HG02623 (cell line): ENCODE measurements around the gene PARP16.

Source experiments
- ATAC-seq: cut with Tn5 transposase; IDR thresholded peaks from one replicate; pipeline ENCODE4 v1.9.1; 2021; ENCODE audit warnings: moderate library complexity; ENCODE audit not compliant: unreplicated experiment

The PARP16 gene, protein sequence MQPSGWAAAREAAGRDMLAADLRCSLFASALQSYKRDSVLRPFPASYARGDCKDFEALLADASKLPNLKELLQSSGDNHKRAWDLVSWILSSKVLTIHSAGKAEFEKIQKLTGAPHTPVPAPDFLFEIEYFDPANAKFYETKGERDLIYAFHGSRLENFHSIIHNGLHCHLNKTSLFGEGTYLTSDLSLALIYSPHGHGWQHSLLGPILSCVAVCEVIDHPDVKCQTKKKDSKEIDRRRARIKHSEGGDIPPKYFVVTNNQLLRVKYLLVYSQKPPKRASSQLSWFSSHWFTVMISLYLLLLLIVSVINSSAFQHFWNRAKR

DNA sequence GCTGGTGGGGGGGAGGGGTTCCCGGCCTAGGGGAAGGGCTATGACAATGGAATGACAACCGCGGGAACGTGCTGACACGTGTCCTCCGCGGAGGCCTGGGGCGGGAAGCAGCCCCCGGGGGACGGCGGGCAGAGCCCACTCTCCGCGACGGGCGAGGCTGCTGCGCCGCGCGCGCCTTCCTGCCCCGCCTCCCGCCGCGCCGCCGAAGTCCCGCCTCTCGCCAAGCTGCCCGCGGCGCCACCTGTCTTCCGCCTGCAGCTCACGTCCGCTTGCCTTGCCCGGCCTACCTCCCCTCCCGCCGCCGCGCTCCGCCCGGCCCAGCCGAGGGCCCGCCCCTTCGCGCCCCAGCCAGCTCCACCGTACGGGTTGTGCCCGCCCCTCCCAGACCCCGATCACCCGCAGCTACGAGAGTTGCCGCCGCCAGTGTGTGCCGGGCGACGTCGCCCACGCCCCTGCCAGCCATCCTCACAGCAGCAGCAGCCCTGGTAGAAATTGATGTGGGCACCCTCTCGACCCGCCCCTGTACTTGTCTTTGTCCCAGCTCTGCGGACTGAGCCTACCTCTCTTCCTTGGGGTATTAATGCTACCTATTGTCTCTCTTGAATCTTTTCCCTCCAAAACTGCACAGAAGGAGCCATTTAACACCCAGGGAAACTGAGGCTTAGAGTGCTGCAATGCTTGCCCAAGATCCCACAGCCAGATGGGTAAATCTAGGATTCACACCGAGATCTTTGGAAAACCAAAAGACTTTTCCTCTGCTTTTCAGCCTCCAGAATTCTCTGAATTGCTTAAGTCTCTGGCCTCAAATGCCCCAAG is at the start of gene PARP16:
Gene PARP16 (minus strand): TSS at position 180 of the 816 bp plus-strand sequence. CDS start 457 bp downstream, outside the sequence.
- peak; percentile 87 for ATAC-seq

DNA sequence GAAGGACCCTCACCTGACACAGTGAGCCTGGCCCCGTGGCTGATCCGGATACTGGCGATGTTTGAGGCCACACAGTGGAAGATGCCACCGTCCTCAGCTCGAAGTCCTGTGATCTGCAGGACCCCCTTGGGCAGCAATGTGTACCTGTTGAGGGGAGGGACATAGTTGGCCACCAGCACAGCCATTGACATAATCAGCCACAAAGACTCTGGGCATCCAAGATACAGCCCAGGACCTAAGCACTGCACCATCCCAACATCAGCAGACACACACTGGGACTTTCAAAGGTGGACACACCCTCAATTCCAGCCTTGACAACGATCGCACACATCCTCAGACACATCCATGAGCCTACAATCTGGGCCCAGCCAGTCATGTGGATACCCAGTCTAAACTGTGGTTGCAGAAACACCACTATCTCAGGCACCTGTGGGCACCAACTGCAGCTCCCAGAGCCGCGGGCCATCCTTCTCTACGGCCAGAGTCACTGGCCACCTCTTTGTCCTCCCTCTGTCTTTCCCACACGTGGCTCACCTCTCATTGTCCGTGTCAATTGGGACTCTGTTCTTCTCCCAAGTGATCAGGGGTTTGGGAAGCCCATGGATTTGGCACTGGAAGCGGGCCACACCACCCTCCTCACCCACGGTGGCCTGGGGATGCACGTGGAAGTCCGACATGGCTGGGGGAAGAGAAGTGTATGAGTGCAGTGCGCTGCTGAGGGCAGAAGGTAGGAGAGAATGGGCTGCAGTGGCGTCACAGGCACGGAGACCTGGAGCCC is 48.8 kb upstream of the PARP16 start:
- ATAC-seq: no peak

DNA sequence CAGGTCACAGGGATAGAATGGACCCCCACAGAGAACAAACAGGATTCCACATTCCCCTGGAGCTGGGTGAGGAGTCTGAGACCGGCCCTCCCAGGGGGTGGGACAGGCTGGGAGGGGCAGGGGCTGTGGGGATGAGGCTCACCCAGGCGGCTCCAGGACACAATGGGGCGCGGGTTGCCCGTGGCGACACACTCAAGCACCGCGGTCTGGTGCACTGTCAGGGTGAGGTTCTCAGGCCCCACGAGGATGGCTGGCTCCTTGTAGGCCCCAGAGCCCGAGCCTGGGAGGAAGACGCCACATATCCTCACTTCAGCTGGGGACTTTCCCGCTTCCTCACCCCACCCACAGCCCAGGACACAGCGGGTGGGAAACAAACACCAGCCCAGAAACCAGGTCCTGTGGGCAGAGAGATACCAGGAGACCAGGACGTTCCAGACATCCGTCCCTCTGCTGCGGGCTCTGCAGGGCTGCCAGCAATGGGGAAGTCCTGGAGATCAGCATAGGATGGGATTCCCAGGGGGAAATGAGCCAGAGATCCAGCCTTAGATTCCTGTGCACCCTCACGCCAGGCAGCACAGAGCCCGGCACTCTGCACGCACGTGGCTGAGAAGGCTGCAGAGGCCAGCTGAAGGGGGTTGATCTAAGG is 48.0 kb upstream of the PARP16 start:
- ATAC-seq: no peak

DNA sequence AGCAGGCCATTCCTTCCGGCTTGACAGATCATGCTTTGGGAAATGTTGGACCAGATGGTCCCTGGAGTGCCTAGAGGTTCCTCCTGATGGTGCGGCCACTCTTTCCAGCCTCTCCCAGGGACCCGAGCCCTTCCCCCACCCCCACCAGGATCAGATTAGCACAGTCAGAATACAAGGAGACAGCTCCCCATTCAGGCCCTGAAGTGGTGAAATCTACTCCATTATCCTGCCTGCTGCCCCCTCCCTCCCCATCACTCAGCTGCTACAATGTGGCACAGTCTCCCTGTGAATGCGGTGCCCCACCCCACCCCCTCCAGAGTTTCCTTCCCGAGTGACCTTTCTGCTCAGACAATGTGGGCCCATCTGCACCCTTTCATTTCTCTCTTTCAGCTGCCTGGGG is 47.2 kb upstream of the PARP16 start:
- no peak for ATAC-seq

DNA sequence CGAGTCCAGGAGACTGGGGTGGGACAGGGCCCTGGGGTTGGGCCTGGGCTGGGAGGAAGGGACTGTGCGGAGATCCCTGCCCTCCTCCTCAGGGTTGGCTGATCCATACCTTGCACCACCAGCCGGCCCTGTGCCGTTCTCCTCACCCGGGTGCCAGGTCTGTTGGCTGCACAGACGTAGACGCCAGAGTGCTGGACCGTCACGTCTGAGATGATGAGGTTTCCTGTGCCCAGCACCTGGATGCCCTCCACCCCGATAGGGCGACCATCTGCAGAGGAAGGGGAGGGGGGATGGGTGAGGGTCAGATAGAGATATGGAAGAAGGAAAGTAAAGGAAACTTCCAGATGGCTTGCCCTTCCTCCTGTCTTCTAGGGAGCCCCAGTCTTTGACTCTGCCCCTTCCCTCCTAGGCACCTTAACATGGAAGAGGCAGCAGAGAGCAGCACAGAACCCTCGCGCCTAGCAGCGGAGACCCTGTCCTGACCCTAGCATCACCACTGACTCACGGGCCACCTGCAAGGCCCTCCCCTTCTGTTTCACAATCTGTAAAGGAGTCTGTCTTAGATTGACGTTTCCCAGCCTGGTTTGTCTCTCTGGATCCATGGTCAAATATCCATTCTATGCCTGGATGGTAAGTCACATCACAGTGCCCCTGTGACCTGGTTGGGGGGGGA is 46.6 kb upstream of the PARP16 start:
- ATAC-seq: no peak

DNA sequence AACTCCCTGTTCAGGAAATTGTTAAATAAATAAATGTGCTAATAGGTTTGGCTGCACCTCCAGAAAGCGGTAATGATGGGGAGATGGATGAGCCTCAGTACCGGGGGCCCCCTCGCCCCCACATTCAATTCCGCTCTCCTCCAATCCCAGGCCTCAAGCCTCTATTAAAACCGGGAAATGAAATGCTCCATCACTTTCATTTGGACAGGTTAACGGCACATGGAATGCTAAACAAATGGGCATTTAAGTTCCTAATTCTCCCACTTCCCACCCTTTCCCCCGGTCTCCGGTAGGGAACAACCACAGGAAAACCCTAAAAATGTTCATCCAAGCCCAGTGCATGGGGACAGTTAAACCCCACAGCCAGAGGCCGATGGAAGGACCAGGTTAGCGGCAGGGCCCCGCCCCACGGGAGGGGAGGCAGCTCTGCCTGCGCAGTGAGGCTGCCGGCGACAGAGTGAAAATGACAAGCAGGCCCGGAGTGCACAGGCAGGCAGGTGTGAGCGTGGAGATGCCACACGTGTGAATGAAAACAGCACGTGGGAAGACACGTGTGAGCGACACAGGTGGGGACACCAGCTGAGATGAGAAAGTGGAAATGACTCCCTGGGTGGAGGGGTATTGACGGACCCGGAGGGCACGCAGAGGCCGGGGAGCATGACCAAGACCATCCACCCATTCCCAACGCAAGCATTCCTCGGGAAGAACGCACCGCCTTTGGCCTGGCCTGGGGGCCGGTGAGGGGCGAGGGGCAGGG is 45.9 kb upstream of the PARP16 start:
- ATAC-seq: no peak

DNA sequence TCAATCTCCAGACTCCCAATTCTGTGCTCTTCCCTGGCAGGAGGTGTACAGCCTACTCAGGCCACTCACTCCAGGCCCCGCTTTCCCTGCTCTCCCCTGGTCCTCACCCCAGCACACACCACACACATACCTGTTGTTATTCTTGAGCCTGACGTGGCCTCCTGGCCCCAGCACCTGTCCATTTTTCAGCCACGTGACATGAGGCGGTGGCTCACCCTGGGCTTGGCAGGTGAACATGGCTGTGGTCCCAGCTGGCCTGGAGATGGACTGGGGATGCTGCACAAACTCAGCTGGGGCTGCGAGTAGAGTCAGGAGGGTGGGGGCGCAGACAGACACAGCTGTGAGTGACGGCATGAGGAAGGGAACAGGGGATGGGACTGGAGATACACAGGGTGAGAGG is 45.1 kb upstream of the PARP16 start:
- no peak for ATAC-seq

DNA sequence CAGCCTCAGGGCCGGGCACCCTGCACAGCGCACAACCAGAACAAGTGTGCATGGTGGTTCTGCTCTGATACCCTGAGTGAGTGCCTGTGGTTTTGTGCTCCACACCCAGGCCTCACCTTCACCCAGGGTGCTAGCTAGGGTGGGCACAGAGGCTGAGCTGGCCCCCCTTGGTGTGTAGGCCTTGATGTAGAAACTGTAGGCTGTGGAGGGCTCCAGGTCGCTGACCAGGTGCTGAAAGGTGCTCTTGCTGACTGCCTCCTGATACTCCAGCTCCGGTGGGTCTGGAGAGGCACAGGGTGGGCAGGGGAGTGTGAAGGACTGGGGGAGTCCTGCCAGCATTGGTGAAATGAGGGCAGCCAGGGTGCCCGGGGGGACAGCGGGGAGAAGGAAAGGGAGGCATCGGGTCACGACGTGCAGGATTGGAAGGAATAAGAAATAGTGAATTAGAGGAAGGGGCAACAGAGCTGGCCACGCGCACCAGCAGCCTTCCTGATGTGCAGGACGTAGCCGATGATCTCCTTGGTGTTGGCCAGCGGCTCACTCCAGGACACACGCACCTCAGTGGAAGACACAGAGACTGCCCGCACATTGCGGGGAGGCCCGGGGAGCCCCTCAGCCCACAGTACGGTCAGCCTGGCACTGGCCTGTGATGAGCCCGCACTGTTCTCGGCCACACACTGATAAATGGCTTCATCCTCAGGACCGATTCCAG is 44.4 kb upstream of the PARP16 start:
- ATAC-seq: no peak

DNA sequence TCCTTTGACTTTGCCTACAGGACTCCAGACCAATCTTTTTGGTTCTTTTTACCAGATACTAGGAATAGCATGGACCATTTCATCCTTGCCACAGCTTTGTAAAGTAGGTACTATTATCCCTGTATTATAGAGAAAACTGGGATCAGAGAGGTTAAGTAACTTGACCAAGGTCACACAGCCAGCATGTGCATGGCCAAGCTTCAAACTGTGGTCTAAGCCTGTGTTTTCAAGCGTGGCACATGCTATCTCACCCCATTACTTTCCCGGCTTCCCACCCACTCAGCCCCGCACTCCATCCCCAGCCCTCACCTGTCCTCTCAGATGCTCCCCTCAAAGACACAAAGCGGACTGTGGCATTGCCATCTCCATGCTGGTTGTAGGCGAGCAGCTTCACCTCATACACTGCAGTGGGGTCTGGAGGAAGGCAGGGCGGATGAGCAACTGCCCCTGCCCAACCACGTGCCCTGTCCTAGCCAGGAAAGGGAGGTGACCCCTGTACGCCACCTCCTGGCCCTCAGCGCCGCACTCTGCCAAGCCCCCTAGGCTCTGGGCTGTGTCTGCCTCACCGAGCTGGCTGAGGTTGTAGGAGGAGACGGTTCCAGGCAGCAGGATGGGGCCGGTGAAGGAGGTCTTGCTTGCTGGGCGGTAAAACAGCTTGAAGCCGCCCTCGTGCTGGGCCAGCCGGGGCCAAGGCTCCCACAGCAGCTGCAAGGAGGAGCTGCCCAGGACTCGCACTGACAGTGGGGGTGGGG is 43.5 kb upstream of the PARP16 start:
- ATAC-seq: no peak

DNA sequence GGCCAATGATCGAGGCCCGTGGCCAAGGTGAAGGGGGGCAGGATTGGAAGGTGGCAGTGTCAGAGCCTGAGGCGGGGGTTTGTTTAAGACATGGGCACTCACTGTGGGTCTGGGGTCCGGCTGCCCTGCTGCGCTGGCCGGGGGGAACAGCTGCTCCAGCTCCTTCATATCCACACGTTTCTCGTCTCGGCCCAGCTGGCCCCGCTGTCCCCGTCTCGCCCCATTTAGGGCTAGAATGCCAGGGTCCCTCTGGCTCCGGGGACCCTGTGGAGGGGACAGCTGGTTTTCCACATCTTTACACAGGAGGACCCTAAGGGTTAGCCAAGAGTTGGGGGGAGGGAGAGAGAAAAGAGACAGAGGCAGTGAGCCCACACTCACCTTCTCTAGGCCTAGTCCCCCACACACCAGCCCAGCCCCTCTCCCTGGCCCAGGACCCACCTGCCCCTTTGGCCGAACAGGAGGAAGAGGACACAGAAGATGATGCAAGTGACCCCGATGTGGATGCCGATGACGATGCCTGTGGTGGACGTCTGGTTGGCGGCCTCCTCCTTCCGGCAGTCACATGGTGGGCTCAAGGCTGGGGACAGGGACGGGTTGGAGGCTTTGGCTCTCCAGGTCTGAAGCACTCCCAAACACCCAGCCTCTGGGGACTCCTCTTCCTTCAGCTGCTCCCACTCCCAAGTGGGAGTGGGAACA is 42.8 kb upstream of the PARP16 start:
- ATAC-seq: no peak

DNA sequence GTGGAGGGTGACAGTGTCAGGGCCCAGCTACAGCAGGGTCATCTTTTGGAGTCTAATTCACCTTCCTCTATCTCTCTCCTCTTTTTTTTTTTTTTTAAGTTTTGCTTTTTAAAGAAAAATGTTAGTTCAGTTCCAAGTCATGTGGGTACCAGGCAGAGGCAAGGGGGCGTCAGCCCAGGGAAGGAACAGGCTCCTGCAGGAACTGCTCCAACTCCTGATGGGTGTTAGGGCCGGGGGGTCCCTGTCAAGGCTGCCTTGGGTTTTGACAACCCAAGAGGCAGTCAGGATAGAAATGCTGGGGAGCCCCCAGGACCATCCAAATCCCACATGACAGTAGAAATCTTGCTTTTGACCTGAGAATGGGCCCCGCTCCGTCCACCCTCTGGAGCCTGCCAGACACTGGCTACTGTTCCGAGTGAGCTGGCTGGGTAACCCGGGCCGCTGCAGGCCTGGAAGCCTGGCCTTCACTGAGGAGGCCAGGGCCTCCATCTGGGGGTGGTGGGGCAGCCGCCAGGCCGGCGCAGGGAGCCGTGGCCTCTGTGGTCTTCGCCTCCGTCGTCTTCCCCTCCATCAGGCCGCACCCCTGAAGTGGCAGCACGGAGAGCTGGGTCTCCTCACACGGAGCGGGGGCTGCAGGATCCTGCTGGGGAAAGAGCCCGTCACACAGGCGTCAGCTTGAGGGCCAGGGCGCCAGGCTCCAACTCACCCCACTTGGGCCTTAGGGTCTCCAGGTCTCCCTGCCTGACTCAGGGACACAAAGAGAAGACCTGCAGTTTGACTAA is 42.0 kb upstream of the PARP16 start:
- ATAC-seq: no peak

DNA sequence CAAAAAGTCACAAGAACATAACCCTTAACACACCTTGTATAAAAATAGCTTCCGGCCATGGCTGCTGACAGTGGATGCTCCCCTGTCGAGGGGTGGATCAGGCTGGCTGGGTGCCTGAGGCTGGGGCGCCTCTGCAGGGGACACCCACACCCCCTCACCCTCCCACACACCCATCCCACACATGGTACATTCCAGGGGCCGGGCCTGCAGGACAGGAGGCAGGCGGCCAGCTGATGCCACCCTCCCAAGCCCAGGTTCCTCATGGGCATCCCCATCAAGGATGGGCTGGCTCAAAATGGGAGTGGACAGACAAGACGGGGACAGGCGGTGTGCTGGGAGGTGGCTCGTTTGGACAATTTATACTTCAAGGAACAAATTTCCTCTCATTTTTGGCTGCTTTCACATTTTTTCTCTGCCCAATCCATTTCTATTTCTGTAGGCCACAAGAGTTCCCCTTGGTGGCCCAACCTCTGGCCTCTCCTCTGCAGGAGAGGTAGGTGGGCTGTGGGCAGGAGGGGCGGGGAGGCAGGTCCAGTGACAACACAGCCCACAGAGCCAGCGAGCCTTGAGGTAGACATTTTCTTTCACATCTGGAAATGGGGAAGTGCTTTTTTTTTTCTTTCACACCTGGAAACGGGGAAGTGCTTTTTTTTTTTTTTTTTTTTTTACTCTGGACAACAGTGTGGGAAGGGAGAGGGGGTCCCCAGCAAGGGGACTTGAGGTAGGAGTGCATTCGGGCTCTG is 41.1 kb upstream of the PARP16 start:
- ATAC-seq: no peak

DNA sequence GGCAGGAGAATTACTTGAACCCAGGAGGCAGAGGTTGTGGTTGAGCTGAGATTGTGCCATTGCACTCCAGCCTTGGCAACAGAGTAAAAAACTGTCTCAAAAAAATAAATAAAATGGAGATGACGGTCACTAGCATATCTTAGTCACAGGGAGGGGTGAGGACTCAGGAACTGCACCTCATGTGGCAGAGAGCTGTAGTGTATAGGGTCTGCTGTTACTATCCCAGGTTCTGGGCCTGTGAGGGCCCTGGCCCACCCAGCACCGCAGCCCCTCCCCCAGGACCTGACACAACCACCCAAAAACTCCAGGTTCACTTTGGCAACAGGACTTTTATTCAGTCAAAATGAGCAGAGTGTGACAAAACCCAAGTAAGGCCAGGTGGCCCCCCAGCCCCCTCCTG is 40.1 kb upstream of the PARP16 start:
- ATAC-seq: no peak

DNA sequence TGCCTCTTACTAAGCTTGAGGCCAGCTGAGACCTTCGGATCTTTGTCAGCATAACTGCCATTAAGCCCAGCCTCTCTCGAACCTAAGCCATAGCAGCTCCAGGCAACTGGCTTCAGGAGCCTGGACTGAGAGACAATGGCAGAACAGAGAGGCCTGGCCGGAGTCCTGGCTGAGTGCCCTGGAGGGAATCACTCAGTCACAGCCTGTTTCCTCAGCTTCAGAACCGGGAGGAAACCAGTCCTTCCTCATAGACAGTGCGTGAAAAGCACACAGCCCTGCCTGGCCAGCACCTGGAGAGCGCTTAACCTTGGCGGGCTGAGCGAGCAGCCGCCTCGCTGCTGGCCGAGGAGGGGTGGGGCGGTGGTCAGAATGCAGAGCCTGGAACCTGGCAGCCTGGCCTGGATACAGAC is 39.4 kb upstream of the PARP16 start:
- ATAC-seq: no peak

DNA sequence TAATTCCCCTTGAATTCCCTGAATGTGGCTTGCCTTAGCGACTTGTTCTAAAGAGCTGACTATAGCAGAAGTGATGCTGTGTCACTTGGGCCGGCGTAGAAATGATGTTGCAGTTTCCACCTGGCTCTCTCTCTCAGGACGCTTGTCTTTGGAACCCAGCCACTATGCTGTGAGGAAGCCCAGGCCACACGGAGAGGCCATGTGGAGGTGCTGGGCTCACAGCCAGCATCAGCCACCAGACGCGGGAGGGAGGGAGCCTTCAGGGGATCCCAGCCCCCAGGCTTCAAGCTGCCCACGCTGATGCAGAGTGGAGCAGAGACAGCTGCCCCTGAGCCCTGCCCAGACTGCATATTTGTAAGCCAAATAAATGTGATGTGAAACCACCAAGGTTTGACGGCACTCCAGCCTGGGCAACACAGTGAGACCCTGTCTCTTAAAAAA is 36.4 kb upstream of the PARP16 start:
- no peak for ATAC-seq

DNA sequence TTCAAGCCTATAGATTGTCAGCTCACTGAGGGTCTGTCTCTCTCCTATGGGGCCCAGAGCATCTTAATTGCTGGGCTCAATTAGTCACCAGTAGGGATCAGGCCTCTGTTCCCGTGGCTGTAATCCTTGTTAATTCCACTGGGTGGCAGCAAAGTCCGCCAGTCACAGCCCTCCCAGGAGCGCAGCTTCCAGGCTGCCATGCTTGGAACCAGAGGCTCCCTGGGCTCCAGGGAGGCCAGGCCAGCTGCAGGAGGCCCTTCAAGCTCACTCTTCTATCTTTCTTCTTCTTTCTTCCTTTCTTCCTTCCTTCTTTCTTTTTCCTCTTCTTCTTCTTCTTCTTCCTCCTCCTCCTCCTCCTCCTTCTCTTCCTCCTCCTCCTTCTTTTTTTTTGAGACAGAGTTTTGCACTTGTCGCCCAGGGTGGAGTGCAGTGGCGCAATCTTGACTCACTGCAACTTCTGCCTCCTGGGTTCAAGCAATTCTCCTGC is 32.2 kb upstream of the PARP16 start:
- ATAC-seq: no peak
